NCI-H146 treated with DMSO at 0.1 percent for 48 hours (cell line): ENCODE data around the gene CHRNA3.
"Not testable (repeated sequence)": the region's sequence is repeated elsewhere in the genome, so short reads cannot be mapped to it uniquely, and the experiment has no call there.

Experiments
- DNase-seq: peaks from one replicate; lab custom pipeline; 2025; ENCODE audit not compliant: unreplicated experiment; lab: John Stamatoyannopoulos, UW

Gene CHRNA3

GRCh38 chr15:78618490-78618934 lies 2.3 kb downstream of the CHRNA3 start:
- DNase-seq: peak; percentile 48

GRCh38 chr15:78618064-78618463 lies 2.7 kb downstream of the CHRNA3 start:
- DNase-seq: no peak

GRCh38 chr15:78617516-78617915 lies 3.3 kb downstream of the CHRNA3 start:
- peak; percentile 10 for DNase-seq

GRCh38 chr15:78617076-78617475 lies 3.7 kb downstream of the CHRNA3 start:
- DNase-seq: no peak

GRCh38 chr15:78616506-78616905 lies 4.3 kb downstream of the CHRNA3 start:
- DNase-seq: no peak

- no peak for DNase-seq
Observed at GRCh38 chr15:78615151-78615589, 5.6 kb downstream of the CHRNA3 start.

GRCh38 chr15:78614021-78614420 lies 6.8 kb downstream of the CHRNA3 start:
- DNase-seq: no peak

GRCh38 chr15:78609551-78609950 lies 11.2 kb downstream of the CHRNA3 start:
- not testable (repeated sequence) for DNase-seq

- DNase-seq: no peak
Observed at GRCh38 chr15:78605680-78606079, 15.1 kb downstream of the CHRNA3 start.

GRCh38 chr15:78605201-78605600 lies 15.6 kb downstream of the CHRNA3 start:
- no peak for DNase-seq

- DNase-seq: no peak
Observed at GRCh38 chr15:78604420-78604819, 16.4 kb downstream of the CHRNA3 start.

- no peak for DNase-seq
Observed at GRCh38 chr15:78603467-78603866, 17.3 kb downstream of the CHRNA3 start.

GRCh38 chr15:78599189-78599588 lies 21.6 kb downstream of the CHRNA3 start:
- DNase-seq: no peak

- no peak for DNase-seq
Observed at GRCh38 chr15:78598348-78598747, 22.4 kb downstream of the CHRNA3 start.

GRCh38 chr15:78597583-78597982 lies 23.2 kb downstream of the CHRNA3 start:
- no peak for DNase-seq

- no peak for DNase-seq
Observed at GRCh38 chr15:78574944-78575343, 45.9 kb downstream of the CHRNA3 start.

GRCh38 chr15:78573416-78573815 lies 47.4 kb downstream of the CHRNA3 start:
- no peak for DNase-seq

- DNase-seq: no peak
Observed at GRCh38 chr15:78571382-78571781, 49.4 kb downstream of the CHRNA3 start.

GRCh38 chr15:78570710-78571109 lies 50.1 kb downstream of the CHRNA3 start:
- no peak for DNase-seq

- no peak for DNase-seq
Observed at GRCh38 chr15:78567531-78567930, 53.3 kb downstream of the CHRNA3 start.

GRCh38 chr15:78565951-78566774 lies 54.6 kb downstream of the CHRNA3 start:
- DNase-seq: peak; percentile 23

- DNase-seq: peak; percentile 92
Observed at GRCh38 chr15:78565097-78565950, 55.5 kb downstream of the CHRNA3 start, which contains the start of gene CHRNA5. TSS of gene CHRNA5 (plus strand) at chr15:78565520. CDS start at chr15:78565720, 200 bp downstream.
